ENCODE measurements around the gene TAC3.
"Not testable (repeated sequence)": the region's sequence is repeated elsewhere in the genome, so short reads cannot be mapped to it uniquely, and the experiment has no call there.

TAC3 gene

DNA sequence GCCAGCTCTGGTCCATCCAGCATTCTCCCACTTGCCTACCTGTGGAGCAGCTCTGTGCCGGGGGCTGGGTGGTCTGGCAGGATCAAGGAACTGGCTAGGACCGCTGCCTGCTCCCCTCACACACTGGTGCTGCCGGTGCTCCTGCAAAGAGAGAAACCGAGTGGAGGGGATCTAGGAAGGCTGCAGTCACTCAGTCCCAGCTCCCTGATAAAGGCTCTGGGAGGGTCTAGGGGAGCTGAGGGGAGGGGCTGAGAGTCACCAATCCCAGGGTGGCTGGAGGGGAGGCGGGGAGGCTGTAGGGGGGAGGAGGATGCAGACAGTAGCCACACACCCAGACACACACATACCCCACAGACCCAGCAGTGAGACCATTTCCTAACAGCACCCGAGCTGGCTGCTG, at the start of gene TAC3:
TAC3 (minus strand) TSS at position 182 of the 400 bp plus-strand sequence. CDS start 732 bp downstream, outside the sequence.
- in situ Hi-C loops (cut with MboI; ENCODE audit: low pct_unique_long_range_greater_than_20kb, low sequenced_read_pairs), result loop anchor here (10.0 kb wide), 1 partner anchor 88 kb away; no protein-coding TSS in a partner anchor
- no peak for DNase-seq

DNA sequence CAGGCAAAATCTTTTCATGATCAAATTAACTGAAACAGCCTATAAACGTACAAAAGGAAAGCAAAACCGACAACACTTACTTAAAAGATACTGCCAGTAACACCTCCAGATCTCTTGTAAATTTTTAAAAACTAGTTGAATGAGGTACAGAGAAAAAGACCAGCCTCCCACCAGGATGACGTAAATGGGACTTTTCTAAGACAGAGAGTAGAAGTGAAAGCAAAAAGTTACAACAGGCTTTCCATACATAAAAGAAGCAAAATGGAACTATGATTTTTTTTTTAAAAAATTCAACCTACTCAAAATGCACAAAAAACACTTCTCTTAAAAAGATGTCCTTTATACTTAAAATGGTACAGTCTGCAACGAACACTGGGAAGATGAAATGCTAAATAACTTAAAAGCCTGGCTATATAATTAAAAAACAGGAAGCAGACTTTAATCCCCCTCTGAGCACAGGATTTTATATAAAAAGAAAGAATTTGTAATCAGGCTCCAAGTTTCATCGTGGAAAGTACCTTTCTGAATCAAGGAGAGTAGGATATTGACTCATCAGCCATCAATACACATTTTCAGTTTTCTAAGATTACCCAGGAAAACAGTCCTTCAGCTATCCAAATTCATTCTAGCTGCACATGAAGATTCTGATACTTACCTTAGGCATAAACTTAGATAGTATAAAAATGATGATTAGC, 47.8 kb upstream of the TAC3 start:
- DNase-seq, result no peak

DNA sequence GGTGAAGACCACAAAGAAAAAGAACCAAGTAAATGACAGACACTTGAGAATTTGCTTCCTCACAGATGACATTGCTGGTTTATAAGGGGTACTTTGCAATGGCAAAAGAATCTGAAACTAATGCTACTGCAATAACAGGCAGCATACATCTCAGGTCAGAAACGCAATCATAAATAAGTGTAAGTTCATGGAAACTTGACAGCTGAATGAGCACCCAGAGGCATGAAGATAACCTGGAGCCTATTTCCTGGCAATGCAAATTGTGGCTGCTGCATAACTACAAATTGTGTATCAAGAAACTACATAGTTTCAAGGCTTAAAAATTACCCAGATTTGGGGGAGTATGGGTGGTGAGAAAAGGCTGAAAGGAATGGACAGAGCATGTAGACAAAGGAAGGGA, 42.1 kb upstream of the TAC3 start:
- in situ Hi-C loops (cut with MboI; ENCODE audit: low pct_unique_long_range_greater_than_20kb, low sequenced_read_pairs), result no loop called here
- DNase-seq, result no peak

More for the DNA sequence above, 47.8 kb upstream of the TAC3 start:
- in situ Hi-C loops (cut with MboI; ENCODE audit: low pct_unique_long_range_greater_than_20kb, low sequenced_read_pairs), result no loop called here

DNA sequence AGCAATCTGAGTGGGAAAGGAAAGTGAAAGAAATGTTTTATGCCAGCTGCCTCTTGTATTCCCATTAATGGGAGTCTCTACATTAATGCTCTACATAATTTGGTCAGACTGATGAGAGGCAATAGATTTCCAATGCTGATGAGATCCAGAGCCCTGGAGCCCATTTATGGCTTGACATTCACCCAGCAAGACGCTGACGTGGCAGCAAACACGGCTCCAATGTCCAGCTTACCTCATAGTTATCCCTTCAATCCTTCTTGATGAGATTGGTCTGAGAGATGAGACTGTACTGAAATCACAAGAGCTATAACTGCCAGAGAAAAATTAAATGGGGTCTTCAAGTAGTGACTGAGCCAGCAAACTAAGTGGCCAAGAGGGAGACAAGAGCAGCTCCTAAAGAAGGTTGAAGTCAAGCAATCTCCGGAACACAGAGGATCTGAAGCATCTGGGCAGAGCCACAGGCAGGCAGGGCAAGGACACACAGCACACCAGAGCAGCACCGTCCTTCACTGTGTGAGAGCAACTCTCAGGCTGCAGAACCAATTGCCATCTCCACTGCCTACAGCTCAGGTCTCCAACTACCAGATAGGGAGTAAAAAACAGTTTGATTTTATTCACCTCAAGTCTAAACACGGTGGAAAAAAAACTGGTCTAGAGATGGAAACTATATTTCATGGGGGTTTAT, 40.9 kb upstream of the TAC3 start:
- in situ Hi-C loops (cut with MboI; ENCODE audit: low pct_unique_long_range_greater_than_20kb, low sequenced_read_pairs), result no loop called here
- no peak for DNase-seq

GRCh38 chr12:57055824-57056223, 39.5 kb upstream of the TAC3 start:
- no peak for DNase-seq
- in situ Hi-C loops (cut with MboI; ENCODE audit: low pct_unique_long_range_greater_than_20kb, low sequenced_read_pairs), result no loop called here

GRCh38 chr12:57053901-57054300, 37.6 kb upstream of the TAC3 start:
- in situ Hi-C loops (cut with MboI; ENCODE audit: low pct_unique_long_range_greater_than_20kb, low sequenced_read_pairs); DNase-seq: not testable (repeated sequence)

DNA sequence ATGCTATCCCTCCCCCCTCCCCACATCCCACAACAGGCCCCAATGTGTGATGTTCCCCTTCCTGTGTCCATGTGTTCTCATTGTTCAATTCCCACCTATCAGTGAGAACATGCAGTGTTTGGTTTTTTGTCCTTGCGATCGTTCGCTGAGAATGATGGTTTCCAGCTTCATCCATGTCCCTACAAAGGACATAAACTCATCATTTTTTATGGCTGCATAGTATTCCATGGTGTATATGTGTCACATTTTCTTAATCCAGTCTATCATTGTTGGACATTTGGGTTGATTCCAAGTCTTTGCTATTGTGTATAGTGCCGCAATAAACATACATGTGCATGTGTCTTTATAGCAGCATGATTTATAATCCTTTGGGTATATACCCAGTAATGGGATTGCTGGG, 36.8 kb upstream of the TAC3 start:
- DNase-seq; in situ Hi-C loops (cut with MboI; ENCODE audit: low pct_unique_long_range_greater_than_20kb, low sequenced_read_pairs): not testable (repeated sequence)

DNA sequence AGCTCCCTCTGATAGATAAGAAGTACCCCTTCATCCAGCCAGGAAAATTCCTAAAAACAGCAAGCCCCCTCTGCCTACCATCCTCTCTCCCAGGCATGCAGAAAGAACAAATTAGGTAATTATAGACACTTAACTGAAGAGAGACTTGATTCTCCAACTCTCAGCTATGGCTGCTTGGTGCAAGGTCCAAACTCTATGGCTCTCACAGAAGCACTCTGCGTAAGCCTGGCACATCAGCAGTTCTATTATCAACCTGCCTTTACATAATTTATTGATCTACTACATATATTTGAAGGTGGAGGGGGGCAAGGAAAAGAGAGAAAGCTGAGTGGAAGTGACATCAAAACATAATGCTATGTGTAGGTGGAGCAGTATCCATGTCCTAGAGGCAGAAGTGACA, 34.7 kb upstream of the TAC3 start:
- in situ Hi-C loops (cut with MboI; ENCODE audit: low pct_unique_long_range_greater_than_20kb, low sequenced_read_pairs), result no loop called here
- no peak for DNase-seq

- no peak for DNase-seq
- in situ Hi-C loops (cut with MboI; ENCODE audit: low pct_unique_long_range_greater_than_20kb, low sequenced_read_pairs), result no loop called here
Measured at GRCh38 chr12:57049890-57050289, 33.6 kb upstream of the TAC3 start, which contains the start of gene MYO1A. TSS of gene MYO1A (minus strand) at chr12:57050129. CDS start at chr12:57048323, 1,806 bp downstream.

- no peak for DNase-seq
- in situ Hi-C loops (cut with MboI; ENCODE audit: low pct_unique_long_range_greater_than_20kb, low sequenced_read_pairs), result no loop called here
Measured at GRCh38 chr12:57049119-57049446, 32.8 kb upstream of the TAC3 start.

- in situ Hi-C loops (cut with MboI; ENCODE audit: low pct_unique_long_range_greater_than_20kb, low sequenced_read_pairs), result no loop called here
- DNase-seq, result no peak
Measured at GRCh38 chr12:57048423-57049118, 32.2 kb upstream of the TAC3 start.

DNA sequence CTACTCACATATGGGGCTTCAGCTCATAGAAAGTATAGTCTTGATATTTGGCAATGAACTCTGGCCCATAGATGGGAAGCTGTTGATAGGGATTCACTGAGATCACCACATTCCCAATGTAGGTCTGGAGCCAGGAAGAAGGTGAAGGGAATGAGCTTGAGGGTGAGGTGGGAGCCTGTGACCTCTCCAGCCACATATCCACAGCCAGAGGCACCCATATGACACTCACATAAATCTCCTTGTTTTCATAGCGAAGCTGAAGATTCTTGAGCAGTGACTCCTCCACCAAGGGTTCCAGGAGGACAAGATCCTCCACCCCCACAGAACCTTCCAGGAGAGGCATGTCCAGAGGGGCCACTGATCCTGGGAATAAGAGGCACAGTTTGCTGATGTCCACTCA, 31.7 kb upstream of the TAC3 start:
- in situ Hi-C loops (cut with MboI; ENCODE audit: low pct_unique_long_range_greater_than_20kb, low sequenced_read_pairs), result no loop called here
- no peak for DNase-seq

GRCh38 chr12:57046947-57047890, 30.9 kb upstream of the TAC3 start:
- in situ Hi-C loops (cut with MboI; ENCODE audit: low pct_unique_long_range_greater_than_20kb, low sequenced_read_pairs), result no loop called here
- no peak for DNase-seq

GRCh38 chr12:57046086-57046791, 29.9 kb upstream of the TAC3 start:
- no peak for DNase-seq
- in situ Hi-C loops (cut with MboI; ENCODE audit: low pct_unique_long_range_greater_than_20kb, low sequenced_read_pairs), result no loop called here

- no peak for DNase-seq
- in situ Hi-C loops (cut with MboI; ENCODE audit: low pct_unique_long_range_greater_than_20kb, low sequenced_read_pairs), result no loop called here
Measured at GRCh38 chr12:57044889-57045288, 28.6 kb upstream of the TAC3 start.

DNA sequence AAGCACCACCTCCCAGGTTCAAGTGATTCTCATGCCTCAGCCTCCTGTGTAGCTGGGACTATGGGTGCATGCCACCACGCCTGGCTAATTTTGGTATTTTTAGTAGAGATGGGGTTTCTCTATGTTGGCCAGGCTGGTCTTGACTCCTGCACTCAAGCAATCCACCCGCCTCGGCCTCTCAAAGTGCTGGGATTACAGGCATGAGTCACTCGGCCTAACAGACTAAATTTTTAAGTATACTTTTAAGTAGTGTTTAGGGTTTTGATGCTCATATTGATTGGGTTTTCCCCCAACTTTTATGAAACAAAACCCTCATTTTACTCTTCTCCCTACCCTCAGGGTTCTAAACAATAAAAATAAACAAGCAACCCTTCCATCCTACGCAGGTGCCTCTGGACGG, 28.1 kb upstream of the TAC3 start:
- no peak for DNase-seq
- in situ Hi-C loops (cut with MboI; ENCODE audit: low pct_unique_long_range_greater_than_20kb, low sequenced_read_pairs), result no loop called here

DNA sequence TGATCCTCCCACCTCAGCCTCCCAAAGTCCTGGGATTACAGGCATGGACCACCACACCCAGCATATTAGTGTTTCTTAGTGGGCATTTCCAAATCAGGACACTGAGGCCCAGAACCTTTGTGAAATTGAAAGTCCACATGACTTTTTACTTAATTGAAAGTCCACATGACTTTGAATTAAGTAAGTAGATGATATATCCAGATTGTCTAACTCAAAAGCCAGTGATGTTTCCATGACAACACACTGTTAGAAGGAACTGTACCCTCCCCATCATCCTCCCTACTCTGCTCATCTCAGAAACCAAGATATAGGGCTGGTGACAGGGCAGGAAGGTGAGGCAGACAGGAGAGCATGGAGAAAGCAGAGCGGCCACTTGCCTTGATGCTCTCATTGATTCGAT, 26.4 kb upstream of the TAC3 start:
- in situ Hi-C loops (cut with MboI; ENCODE audit: low pct_unique_long_range_greater_than_20kb, low sequenced_read_pairs), result no loop called here
- DNase-seq, result no peak

DNA sequence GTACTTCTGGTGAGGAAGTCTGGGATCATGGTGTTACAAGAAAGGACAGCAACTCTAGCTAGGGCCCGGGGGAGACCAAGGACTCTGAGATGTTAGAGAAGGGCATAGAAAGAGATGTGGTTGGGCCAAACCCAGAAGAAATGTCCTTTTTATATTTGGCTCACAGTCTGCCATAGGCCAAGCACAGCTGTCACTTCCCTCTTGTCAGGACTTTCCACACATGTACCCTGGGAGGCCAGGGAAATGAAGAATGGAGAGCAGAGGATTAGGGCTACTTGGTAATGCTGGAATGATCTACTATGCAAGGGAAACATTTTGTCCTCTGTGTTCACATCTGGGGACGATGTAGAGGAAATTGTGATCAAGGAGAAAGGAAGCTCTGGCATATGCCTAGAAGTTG, 24.4 kb upstream of the TAC3 start:
- DNase-seq, result no peak
- in situ Hi-C loops (cut with MboI; ENCODE audit: low pct_unique_long_range_greater_than_20kb, low sequenced_read_pairs), result no loop called here

DNA sequence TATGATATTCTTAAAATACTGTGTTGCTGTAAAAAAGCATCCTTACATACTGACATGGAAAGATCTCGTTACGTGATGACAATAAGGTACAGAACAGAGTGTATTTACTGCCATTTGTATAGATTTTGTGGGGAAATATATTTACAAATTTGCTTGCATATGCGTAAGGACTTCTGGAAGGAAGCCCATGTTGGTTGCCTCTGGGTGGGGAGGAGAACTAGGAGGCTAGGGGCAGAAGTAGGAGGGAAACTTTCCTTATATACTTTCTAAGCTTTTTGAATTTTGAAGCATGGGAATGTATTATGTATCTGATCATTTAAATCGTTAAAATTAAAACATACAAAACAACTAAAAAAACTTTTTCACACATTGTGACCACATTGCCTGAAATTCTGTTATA, 23.9 kb upstream of the TAC3 start:
- DNase-seq, result no peak
- in situ Hi-C loops (cut with MboI; ENCODE audit: low pct_unique_long_range_greater_than_20kb, low sequenced_read_pairs), result no loop called here
